ENCODE results near the gene FST. TPM values are rescaled to one million over a fixed set of nuclear protein-coding genes. Genes with fewer than 3 reads are reported as not detected.

The FST gene
- total RNA-seq, 3 donors from 2014 or later (not counting 1 experiment from before 2014, with no cell fraction given): not detected

DNA sequence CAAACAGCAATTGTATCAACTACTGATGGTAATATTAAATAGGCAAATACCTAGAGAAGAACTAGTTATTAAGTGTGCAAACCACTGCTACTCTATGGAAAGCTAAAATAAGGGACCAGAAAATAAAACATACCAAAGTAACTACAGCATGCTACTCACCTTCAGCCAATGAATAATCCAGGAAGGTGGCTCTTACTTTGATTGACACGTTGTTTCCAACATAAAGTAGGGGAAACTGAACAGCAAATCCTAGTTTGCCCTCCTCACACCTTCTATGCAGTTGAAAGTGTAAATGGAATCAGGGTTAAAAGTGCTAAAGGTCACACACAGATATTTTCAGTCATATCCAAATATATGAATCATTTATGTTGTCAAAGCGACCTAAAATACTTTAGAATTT is 5.1 kb upstream of the FST start:
- WGBS (ENCODE audit: insufficient coverage): 43% methylated on average over 1 of the region's 2 CpGs
- TF ChIP-seq, protein P1, sequence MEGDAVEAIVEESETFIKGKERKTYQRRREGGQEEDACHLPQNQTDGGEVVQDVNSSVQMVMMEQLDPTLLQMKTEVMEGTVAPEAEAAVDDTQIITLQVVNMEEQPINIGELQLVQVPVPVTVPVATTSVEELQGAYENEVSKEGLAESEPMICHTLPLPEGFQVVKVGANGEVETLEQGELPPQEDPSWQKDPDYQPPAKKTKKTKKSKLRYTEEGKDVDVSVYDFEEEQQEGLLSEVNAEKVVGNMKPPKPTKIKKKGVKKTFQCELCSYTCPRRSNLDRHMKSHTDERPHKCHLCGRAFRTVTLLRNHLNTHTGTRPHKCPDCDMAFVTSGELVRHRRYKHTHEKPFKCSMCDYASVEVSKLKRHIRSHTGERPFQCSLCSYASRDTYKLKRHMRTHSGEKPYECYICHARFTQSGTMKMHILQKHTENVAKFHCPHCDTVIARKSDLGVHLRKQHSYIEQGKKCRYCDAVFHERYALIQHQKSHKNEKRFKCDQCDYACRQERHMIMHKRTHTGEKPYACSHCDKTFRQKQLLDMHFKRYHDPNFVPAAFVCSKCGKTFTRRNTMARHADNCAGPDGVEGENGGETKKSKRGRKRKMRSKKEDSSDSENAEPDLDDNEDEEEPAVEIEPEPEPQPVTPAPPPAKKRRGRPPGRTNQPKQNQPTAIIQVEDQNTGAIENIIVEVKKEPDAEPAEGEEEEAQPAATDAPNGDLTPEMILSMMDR (IDR thresholded peaks at IDR 0.05): no peak
- Histone ChIP-seq H3K9me3 (ENCODE audit: control insufficient read depth, insufficient read depth, low read length) (no peaks in the 10 kb centered on the region), H3K36me3 (ENCODE audit: control insufficient read depth, insufficient read depth, low read length) (no peaks in the 10 kb centered on the region), H3K27ac (ENCODE audit: low read length) (no peak overlapping the region), H3K4me3 (ENCODE audit: low read length) (no peak overlapping the region), H3K4me1 (ENCODE audit: control insufficient read depth, insufficient read depth, low read length) (peaks cover 13% of the 10 kb centered on the region), H3K27me3 (ENCODE audit: control insufficient read depth, insufficient read depth, low read length) (peaks cover 33% of the 10 kb centered on the region)
- DNase-seq: no peak
- Mint-ChIP-seq H3K4me1 (peaks cover 14 to 17% of the 10 kb centered on the region in 2 donors), H3K36me3 (peaks cover 8% of the 10 kb centered on the region), H3K9me3 (no peaks in the 10 kb centered on the region), H3K27ac (no peak overlapping the region), H3K4me3 (no peak overlapping the region), H3K27me3 (ENCODE audit: low read depth in 2 of 2) (peaks cover 22 to 61% of the 10 kb centered on the region in 2 donors)
- no peak for ATAC-seq
- intact Hi-C loops (cut with micrococcal nuclease): loop anchor here (10.0 kb wide), 1 partner anchor 749 kb away; no protein-coding TSS in a partner anchor

GRCh38 chr5:53476019-53476418 is 4.4 kb upstream of the FST start:
- Mint-ChIP-seq H3K27me3 (ENCODE audit: low read depth in 2 of 2) (peaks cover 26 to 61% of the 10 kb centered on the region in 2 donors), H3K4me3 (no peak overlapping the region), H3K27ac (no peak overlapping the region), H3K36me3 (peaks cover 8% of the 10 kb centered on the region), H3K9me3 (no peaks in the 10 kb centered on the region), H3K4me1 (peaks cover 19 to 22% of the 10 kb centered on the region in 2 donors)
- ATAC-seq (no peak), DNase-seq (no peak)
- TF ChIP-seq, protein P1 (IDR thresholded peaks at IDR 0.05): no peak
- Histone ChIP-seq H3K36me3 (ENCODE audit: control insufficient read depth, insufficient read depth, low read length) (no peaks in the 10 kb centered on the region), H3K9me3 (ENCODE audit: control insufficient read depth, insufficient read depth, low read length) (no peaks in the 10 kb centered on the region), H3K27me3 (ENCODE audit: control insufficient read depth, insufficient read depth, low read length) (peaks cover 36% of the 10 kb centered on the region), H3K4me1 (ENCODE audit: control insufficient read depth, insufficient read depth, low read length) (peaks cover 18% of the 10 kb centered on the region), H3K27ac (ENCODE audit: low read length) (no peak overlapping the region), H3K4me3 (ENCODE audit: low read length) (no peak overlapping the region)
- intact Hi-C loops (cut with micrococcal nuclease): loop anchor here (10.0 kb wide), 1 partner anchor 749 kb away; no protein-coding TSS in a partner anchor
- 100% methylated on average over 1 of the region's 3 CpGs for WGBS (ENCODE audit: insufficient coverage)

DNA sequence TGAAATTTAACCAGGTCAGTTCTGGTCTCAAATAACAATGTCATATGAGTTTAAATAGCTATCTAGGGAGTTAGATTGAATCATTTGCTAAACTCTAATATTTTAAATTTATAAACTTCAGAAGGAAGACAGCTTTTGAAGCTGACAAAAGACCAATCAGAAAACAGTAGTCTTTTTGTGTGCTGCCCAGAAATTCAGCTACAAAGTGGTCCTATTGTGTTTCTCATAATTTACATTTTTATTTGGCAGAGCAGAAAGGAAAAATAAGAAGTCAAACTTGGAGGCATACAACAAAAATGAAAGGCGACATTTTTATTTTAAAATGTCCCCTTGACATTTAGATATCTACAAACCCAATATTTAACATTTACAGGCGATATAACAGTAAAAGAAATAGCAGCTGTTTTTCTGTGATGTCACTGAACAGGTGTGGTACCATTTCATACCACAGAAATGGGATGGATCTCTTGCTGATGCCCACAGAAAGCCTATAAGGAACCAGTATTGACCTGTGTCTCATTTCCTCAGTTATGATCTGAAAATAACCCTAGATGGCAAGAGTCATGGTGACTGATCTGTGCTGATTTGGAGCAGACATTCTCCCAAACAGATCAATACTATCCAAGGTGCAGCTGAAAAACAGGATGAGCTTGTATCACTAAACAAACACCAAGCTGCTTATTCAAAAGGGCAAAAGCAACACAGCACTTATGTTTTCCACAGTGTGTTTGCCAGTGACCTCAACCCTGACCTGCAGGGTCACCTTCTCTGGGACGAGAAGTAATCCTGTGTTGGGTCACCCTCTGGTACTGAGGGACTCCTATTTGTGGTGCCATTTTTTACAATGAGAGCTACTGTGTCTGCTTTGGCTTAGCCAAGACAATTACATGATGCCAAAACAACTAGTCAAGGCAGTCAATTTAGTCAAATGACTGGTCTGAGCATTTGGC is 3.6 kb upstream of the FST start:
- peaks cover 8% of the 10 kb centered on the region for H3K36me3 Mint-ChIP-seq
- H3K27me3 ChIP-seq (ENCODE audit: control insufficient read depth, insufficient read depth, low read length): peaks cover 37% of the 10 kb centered on the region

More for the DNA sequence above, 3.6 kb upstream of the FST start:
- Histone ChIP-seq H3K4me1 (ENCODE audit: control insufficient read depth, insufficient read depth, low read length) (peaks cover 20% of the 10 kb centered on the region), H3K9me3 (ENCODE audit: control insufficient read depth, insufficient read depth, low read length) (no peaks in the 10 kb centered on the region), H3K4me3 (ENCODE audit: low read length) (no peak overlapping the region), H3K27ac (ENCODE audit: low read length) (no peak overlapping the region), H3K36me3 (ENCODE audit: control insufficient read depth, insufficient read depth, low read length) (no peaks in the 10 kb centered on the region)
- no peak overlapping the region for H3K4me3 Mint-ChIP-seq
- DNase-seq (no peak), ATAC-seq (no peak)
- 72% methylated on average over 2 of the region's 3 CpGs for WGBS (ENCODE audit: insufficient coverage)
- peaks cover 26 to 29% of the 10 kb centered on the region in 2 donors for H3K4me1 Mint-ChIP-seq
- TF ChIP-seq, protein P1 (IDR thresholded peaks at IDR 0.05): no peak
- peaks cover 25 to 57% of the 10 kb centered on the region in 2 donors for H3K27me3 Mint-ChIP-seq (ENCODE audit: low read depth in 2 of 2)
- no peaks in the 10 kb centered on the region for H3K9me3 Mint-ChIP-seq
- H3K27ac Mint-ChIP-seq: no peak overlapping the region
- intact Hi-C loops (cut with micrococcal nuclease): loop anchor here (10.0 kb wide), 1 partner anchor 748 kb away; no protein-coding TSS in a partner anchor

Measured in natural killer cell (primary cell).